Liver (tissue), 9 donors: ENCODE results near the gene DIP2C. TPM values are rescaled to one million over a fixed set of nuclear protein-coding genes. Genes with fewer than 3 reads are reported as not detected.

Experiments used
- DNase-seq: peaks from one replicate; pipeline ENCODE4 v3.0.0-alpha.2; 2017; ENCODE audit warnings: low spot score
- H3K27ac ChIP-seq, 2 donors: one replicate each; pipeline ENCODE4 v1.7.0; 2013; ENCODE audit warnings: inconsistent platforms in 2 of 2, low read length in 2 of 2, control low read depth in 1 of 2, low read depth in 1 of 2, mild to moderate bottlenecking in 1 of 2
- H3K27me3 ChIP-seq, 4 donors: one replicate each; pipeline versions ENCODE4 v1.6.1 to v1.7.0; 2013; ENCODE audit warnings: low read length in 3 of 4, inconsistent platforms in 1 of 4, mild to moderate bottlenecking in 1 of 4, moderate library complexity in 1 of 4; ENCODE audit not compliant: control insufficient read depth in 4 of 4, insufficient read depth in 4 of 4
- H3K36me3 ChIP-seq, 4 donors: one replicate each; pipeline versions ENCODE4 v1.6.1 to v1.7.0; 2013; ENCODE audit warnings: low read length in 3 of 4, mild to moderate bottlenecking in 3 of 4, low read depth in 1 of 4, moderate library complexity in 1 of 4; ENCODE audit not compliant: control insufficient read depth in 4 of 4, insufficient read depth in 3 of 4
- H3K4me1 ChIP-seq, 4 donors: one replicate each; pipeline versions ENCODE4 v1.6.1 to v1.7.0; 2013; ENCODE audit warnings: low read length in 3 of 4, mild to moderate bottlenecking in 3 of 4, moderate library complexity in 1 of 4; ENCODE audit not compliant: control insufficient read depth in 4 of 4, insufficient read depth in 4 of 4
- H3K4me3 ChIP-seq, 3 donors: one replicate each; pipeline versions ENCODE4 v1.6.1 to v1.7.0; 2013; ENCODE audit warnings: low read length in 3 of 3, control low read depth in 1 of 3, low read depth in 1 of 3, mild to moderate bottlenecking in 1 of 3
- H3K9ac ChIP-seq, 2 donors: one replicate each; pipeline ENCODE4 v1.7.0; 2013; ENCODE audit warnings: low read length in 2 of 2, mild to moderate bottlenecking in 2 of 2, moderate library complexity in 2 of 2, control low read depth in 1 of 2, low read depth in 1 of 2
- H3K9me3 ChIP-seq, 4 donors: one replicate each; pipeline versions ENCODE4 v1.6.1 to v1.7.0; 2013; ENCODE audit warnings: low read length in 3 of 4; ENCODE audit not compliant: control insufficient read depth in 4 of 4
- ATF3 ChIP-seq: IDR thresholded peaks from 2 replicates; pipeline ENCODE4 v1.6.1; 2016; ENCODE audit warnings: antibody characterized with exemption
- EGR1 ChIP-seq, 2 donors: IDR thresholded peaks; 2 replicates each; pipeline ENCODE4 v1.6.1; 2016 to 2018; ENCODE audit warnings: antibody characterized with exemption in 2 of 2, low read depth in 2 of 2
- FOXA1 ChIP-seq: IDR thresholded peaks from 2 replicates; pipeline ENCODE4 v1.6.1; 2016; ENCODE audit warnings: antibody characterized with exemption
- FOXA2 ChIP-seq: IDR thresholded peaks from 2 replicates; pipeline ENCODE4 v1.6.1; 2016; ENCODE audit warnings: antibody characterized with exemption
- GABPA ChIP-seq, 2 donors: IDR thresholded peaks in 1 of 2; conservative IDR thresholded peaks in 1 of 2; 2 replicates each; pipeline ENCODE4 v1.6.1; 2016; ENCODE audit warnings: antibody characterized with exemption in 2 of 2, mild to moderate bottlenecking in 1 of 2, moderate library complexity in 1 of 2
- HNF4A ChIP-seq, 2 donors: conservative IDR thresholded peaks; 2 replicates each; pipeline ENCODE4 v1.6.1; 2016; ENCODE audit warnings: antibody characterized with exemption in 2 of 2, mild to moderate bottlenecking in 2 of 2
- HNF4G ChIP-seq: IDR thresholded peaks from 2 replicates; pipeline ENCODE4 v1.6.1; 2016; ENCODE audit warnings: antibody characterized with exemption
- MAX ChIP-seq: IDR thresholded peaks from 2 replicates; pipeline ENCODE4 v1.6.1; 2016; ENCODE audit warnings: antibody characterized with exemption
- NR2F2 ChIP-seq: IDR thresholded peaks from 2 replicates; pipeline ENCODE4 v1.6.1; 2016; ENCODE audit warnings: antibody characterized with exemption
- RAD21 ChIP-seq, 2 donors: IDR thresholded peaks; 2 replicates each; pipeline ENCODE4 v1.6.1; 2016; ENCODE audit warnings: antibody characterized with exemption in 2 of 2, mild to moderate bottlenecking in 2 of 2
- RXRA ChIP-seq, 2 donors: IDR thresholded peaks; 2 replicates each; pipeline ENCODE4 v1.6.1; 2017 to 2018; ENCODE audit warnings: antibody characterized with exemption in 2 of 2, mild to moderate bottlenecking in 1 of 2
- YY1 ChIP-seq: IDR thresholded peaks from 2 replicates; pipeline ENCODE4 v1.6.1; 2016; ENCODE audit warnings: antibody characterized with exemption, mild to moderate bottlenecking
- WGBS: extraction: QIAGEN DNeasy Blood & Tissue Kit; methylation state at CpG from one replicate; pipeline ENCODE4 v1.1.7; 2013; 5-methylcytosine and 5-hydroxymethylcytosine counted together
- polyA plus RNA-seq, 2 donors: library from polyadenylated mRNA; stranded (reverse) in 1 of 2; unstranded in 1 of 2; fragments of 200-250 nt in 1 of 2; fragments of >200 nt in 1 of 2; fragmentation: Nextera tagmentation in 1 of 2; extraction: Ambion mirVana in 1 of 2; gene quantifications; one replicate each; pipeline versions ENCODE4 v1.2.1 to v1.2.3, GENCODE V29; 2013 to 2015
- total RNA-seq, 2 donors: library from RNA; depleted of rRNA; stranded (reverse); fragments of >200 nt; gene quantifications; one replicate each; pipeline ENCODE4 v1.2.3, GENCODE V29; 2014
- TF ChIP-seq, protein P1 (sequence below): IDR thresholded peaks from 2 replicates; pipeline ENCODE4 v1.6.1; 2016; ENCODE audit warnings: antibody characterized with exemption, mild to moderate bottlenecking
- TF ChIP-seq, protein P2 (sequence below): IDR thresholded peaks from 2 replicates; pipeline ENCODE4 v1.6.1; 2016; ENCODE audit warnings: antibody characterized with exemption
- donor health status: healthy.
- donor health status: healthy.
- donor health status: healthy.
- donor health status: healthy.
- donor health status: healthy.

Gene DIP2C
- total and polyA plus RNA-seq, 4 donors: 4.2 to 12.2 (median 5.7) TPM

DNA sequence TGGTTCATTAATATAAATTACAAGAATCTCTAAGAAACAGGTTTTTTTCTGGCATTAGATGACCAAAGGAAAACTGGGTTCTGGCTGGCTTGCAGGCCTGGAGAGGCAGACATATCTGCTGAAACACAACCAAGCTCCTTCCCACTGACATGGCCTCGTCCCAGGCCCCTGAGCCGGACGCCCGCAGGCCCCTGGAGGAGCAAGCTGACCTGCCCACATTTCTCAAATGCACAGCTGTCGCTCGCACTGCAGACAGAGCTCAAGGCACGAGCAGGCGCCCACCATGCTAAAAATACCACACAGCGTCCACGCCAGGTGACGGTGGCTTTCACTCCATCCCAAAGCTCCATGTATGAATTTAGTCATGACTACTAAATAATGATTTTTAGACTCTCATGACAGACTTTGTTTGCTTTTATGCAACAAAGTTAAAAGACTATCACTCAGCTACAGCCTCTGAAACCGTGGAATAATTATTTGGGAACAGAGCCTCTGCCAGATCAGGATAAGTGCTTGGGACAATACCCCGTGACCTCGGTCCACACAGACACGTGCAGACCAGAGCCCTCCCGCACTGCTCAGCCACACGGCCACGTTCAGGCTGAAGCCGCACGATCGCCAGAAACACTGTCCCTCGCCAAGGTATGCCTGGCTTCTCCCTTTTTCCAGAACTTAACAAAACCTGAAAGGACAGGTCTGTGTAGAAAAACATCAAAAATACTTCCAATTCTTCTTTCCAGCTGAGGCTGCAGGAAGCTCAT is 71.1 kb downstream of the DIP2C start:
- Histone ChIP-seq H3K27me3 (no peaks in the 10 kb centered on the region), H3K4me3 (no peak overlapping the region), H3K9ac (no peak overlapping the region), H3K36me3 (no peaks in the 10 kb centered on the region), H3K27ac (no peak overlapping the region), H3K9me3 (no peaks in the 10 kb centered on the region), H3K4me1 (peaks cover 0 to 8% (median 6%) of the 10 kb centered on the region in 4 donors)
- no peak for DNase-seq
- TF ChIP-seq EGR1 (IDR thresholded peaks at IDR 0.05; ENCODE audit: low read depth in 2 of 2) (no peak), GABPA (IDR thresholded peaks at IDR 0.05 in 1 of 2, conservative IDR thresholded peaks at IDR 0.05 in 1 of 2) (no peak), HNF4A (conservative IDR thresholded peaks at IDR 0.05) (peak in 1 of 2 donors; percentile 23)
- 70% methylated on average over 22 of the region's 22 CpGs for WGBS

GRCh38 chr10:617471-617870 is 72.0 kb downstream of the DIP2C start:
- no peak overlapping the region for H3K27ac ChIP-seq
- H3K4me3 ChIP-seq: no peak overlapping the region
- no peaks in the 10 kb centered on the region for H3K27me3 ChIP-seq
- H3K4me1 ChIP-seq: peaks cover 0 to 8% (median 6%) of the 10 kb centered on the region in 4 donors
- whole genome bisulfite sequencing: 94% methylated on average over 10 of the region's 10 CpGs
- H3K9me3 ChIP-seq: no peaks in the 10 kb centered on the region
- no peak overlapping the region for H3K9ac ChIP-seq
- no peak for DNase-seq
- TF ChIP-seq HNF4A (conservative IDR thresholded peaks at IDR 0.05): no peak
- TF ChIP-seq, protein P1, sequence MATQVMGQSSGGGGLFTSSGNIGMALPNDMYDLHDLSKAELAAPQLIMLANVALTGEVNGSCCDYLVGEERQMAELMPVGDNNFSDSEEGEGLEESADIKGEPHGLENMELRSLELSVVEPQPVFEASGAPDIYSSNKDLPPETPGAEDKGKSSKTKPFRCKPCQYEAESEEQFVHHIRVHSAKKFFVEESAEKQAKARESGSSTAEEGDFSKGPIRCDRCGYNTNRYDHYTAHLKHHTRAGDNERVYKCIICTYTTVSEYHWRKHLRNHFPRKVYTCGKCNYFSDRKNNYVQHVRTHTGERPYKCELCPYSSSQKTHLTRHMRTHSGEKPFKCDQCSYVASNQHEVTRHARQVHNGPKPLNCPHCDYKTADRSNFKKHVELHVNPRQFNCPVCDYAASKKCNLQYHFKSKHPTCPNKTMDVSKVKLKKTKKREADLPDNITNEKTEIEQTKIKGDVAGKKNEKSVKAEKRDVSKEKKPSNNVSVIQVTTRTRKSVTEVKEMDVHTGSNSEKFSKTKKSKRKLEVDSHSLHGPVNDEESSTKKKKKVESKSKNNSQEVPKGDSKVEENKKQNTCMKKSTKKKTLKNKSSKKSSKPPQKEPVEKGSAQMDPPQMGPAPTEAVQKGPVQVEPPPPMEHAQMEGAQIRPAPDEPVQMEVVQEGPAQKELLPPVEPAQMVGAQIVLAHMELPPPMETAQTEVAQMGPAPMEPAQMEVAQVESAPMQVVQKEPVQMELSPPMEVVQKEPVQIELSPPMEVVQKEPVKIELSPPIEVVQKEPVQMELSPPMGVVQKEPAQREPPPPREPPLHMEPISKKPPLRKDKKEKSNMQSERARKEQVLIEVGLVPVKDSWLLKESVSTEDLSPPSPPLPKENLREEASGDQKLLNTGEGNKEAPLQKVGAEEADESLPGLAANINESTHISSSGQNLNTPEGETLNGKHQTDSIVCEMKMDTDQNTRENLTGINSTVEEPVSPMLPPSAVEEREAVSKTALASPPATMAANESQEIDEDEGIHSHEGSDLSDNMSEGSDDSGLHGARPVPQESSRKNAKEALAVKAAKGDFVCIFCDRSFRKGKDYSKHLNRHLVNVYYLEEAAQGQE: no peak
- TF ChIP-seq HNF4G: no peak
- no peak for TF ChIP-seq NR2F2
- no peak for TF ChIP-seq FOXA2
- TF ChIP-seq GABPA (IDR thresholded peaks at IDR 0.05 in 1 of 2, conservative IDR thresholded peaks at IDR 0.05 in 1 of 2): no peak
- no peak for TF ChIP-seq MAX
- TF ChIP-seq YY1: no peak
- TF ChIP-seq FOXA1: no peak
- no peak for TF ChIP-seq EGR1 (IDR thresholded peaks at IDR 0.05; ENCODE audit: low read depth in 2 of 2)
- H3K36me3 ChIP-seq: no peaks in the 10 kb centered on the region

DNA sequence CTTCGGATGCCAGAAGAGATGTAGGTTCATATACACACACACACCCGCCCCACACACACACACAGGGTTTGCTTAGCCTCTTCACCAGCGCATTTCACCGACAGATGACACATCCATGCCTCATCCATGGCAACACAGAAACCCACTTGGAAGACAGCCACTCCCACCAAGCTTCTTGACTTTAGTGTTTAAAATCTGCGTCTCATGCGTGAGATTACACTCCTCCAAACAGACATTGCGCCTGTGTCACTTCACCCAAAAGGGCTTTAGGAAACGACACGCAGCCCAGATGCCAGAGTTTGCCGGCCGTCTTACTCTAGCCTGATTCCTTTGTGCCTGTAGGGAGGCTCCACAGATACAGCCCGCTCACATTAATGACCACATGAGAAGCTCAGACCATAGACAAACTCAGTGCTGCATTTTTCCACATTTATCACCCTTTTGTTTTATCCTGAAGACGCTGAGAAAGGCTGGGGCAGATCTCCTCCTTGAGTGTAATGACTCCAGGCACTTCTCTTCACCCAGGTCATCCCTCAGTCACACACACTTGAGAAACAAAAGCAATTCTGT is 73.8 kb downstream of the DIP2C start:
- WGBS: 94% methylated on average over 13 of the region's 13 CpGs
- Histone ChIP-seq H3K4me3 (no peak overlapping the region), H3K27me3 (no peaks in the 10 kb centered on the region), H3K36me3 (no peaks in the 10 kb centered on the region), H3K27ac (no peak overlapping the region), H3K4me1 (peaks cover 0 to 8% (median 6%) of the 10 kb centered on the region in 4 donors), H3K9ac (no peak overlapping the region), H3K9me3 (no peaks in the 10 kb centered on the region)
- no peak for DNase-seq
- no peak for TF ChIP-seq HNF4G
- no peak for TF ChIP-seq HNF4A (conservative IDR thresholded peaks at IDR 0.05)
- no peak for TF ChIP-seq MAX
- TF ChIP-seq NR2F2: no peak
- no peak for TF ChIP-seq GABPA (IDR thresholded peaks at IDR 0.05 in 1 of 2, conservative IDR thresholded peaks at IDR 0.05 in 1 of 2)
- no peak for TF ChIP-seq RXRA (IDR thresholded peaks at IDR 0.05)
- no peak for TF ChIP-seq ATF3
- no peak for TF ChIP-seq RAD21 (IDR thresholded peaks at IDR 0.05)
- TF ChIP-seq, protein P1: no peak
- no peak for TF ChIP-seq FOXA1
- TF ChIP-seq, protein P2, sequence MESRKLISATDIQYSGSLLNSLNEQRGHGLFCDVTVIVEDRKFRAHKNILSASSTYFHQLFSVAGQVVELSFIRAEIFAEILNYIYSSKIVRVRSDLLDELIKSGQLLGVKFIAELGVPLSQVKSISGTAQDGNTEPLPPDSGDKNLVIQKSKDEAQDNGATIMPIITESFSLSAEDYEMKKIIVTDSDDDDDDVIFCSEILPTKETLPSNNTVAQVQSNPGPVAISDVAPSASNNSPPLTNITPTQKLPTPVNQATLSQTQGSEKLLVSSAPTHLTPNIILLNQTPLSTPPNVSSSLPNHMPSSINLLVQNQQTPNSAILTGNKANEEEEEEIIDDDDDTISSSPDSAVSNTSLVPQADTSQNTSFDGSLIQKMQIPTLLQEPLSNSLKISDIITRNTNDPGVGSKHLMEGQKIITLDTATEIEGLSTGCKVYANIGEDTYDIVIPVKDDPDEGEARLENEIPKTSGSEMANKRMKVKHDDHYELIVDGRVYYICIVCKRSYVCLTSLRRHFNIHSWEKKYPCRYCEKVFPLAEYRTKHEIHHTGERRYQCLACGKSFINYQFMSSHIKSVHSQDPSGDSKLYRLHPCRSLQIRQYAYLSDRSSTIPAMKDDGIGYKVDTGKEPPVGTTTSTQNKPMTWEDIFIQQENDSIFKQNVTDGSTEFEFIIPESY: no peak
- no peak for TF ChIP-seq YY1
